PC-3 (cell line): ENCODE measurements around the gene SEZ6L2. TPM values are rescaled to one million over a fixed set of nuclear protein-coding genes. Genes with fewer than 3 reads are reported as not detected.
"Not testable (repeated sequence)": the region's sequence is repeated elsewhere in the genome, so short reads cannot be mapped to it uniquely, and the experiment has no call there.

ENCODE experiments used
- ATAC-seq: fragments of 200-7000 bp; cut with Tn5 transposase; 2 replicates; pipeline ENCODE4 v1.9.1; 2020; ENCODE audit warnings: mild to moderate bottlenecking, moderate library complexity
- BruUV-seq: library from RNA; stranded (reverse); fragments of 400-500 nt; replicated peaks from 2 replicates; lab custom pipeline; 2021; lab: Mats Ljungman, UMichigan
- CTCF ChIA-PET: fragments of 300-600 bp; sonication (Branson Sonifier 250); formaldehyde crosslinking; loops from one replicate; lab custom pipeline; 2022; ENCODE audit warnings: antibody characterized with exemption; lab: Charles Lee
- POLR2A ChIA-PET: fragments of 300-600 bp; sonication (Branson Sonifier 250); formaldehyde crosslinking; loops from one replicate; lab custom pipeline; 2022; ENCODE audit warnings: antibody characterized with exemption; ENCODE audit not compliant: unreplicated experiment; lab: Charles Lee
- DNase-seq: peaks from one replicate; pipeline ENCODE4 v3.0.0-alpha.2; 2015
- H2AFZ ChIP-seq: fragments of 300-600 bp; sonication (generic); 2 replicates; pipeline ENCODE4 v1.6.0; 2016; ENCODE audit warnings: antibody characterized with exemption, low read length
- H3F3A ChIP-seq: fragments of 300-600 bp; sonication (generic); one replicate; pipeline ENCODE4 v1.6.0; 2017; ENCODE audit warnings: antibody characterized with exemption, low read length, control low read depth, mild to moderate bottlenecking; ENCODE audit not compliant: unreplicated experiment
- H3K27ac ChIP-seq: fragments of 300-600 bp; sonication (generic); 2 replicates; pipeline ENCODE4 v1.5.1; 2016; ENCODE audit warnings: mild to moderate bottlenecking, low read length
- H3K27me3 ChIP-seq: fragments of 300-600 bp; sonication (generic); 2 replicates; pipeline ENCODE4 v1.6.1; 2016; ENCODE audit warnings: low read length, mixed read lengths
- H3K36me3 ChIP-seq: fragments of 300-600 bp; sonication (generic); 2 replicates; pipeline ENCODE4 v1.6.1; 2016; ENCODE audit warnings: low read depth, mixed run types, low read length, mixed read lengths
- H3K4me1 ChIP-seq: fragments of 300-600 bp; sonication (generic); 2 replicates; pipeline ENCODE4 v1.5.1; 2016; ENCODE audit warnings: low read length; ENCODE audit not compliant: insufficient read depth
- H3K4me2 ChIP-seq: fragments of 300-600 bp; sonication (generic); 2 replicates; pipeline ENCODE4 v1.6.0; 2016; ENCODE audit warnings: low read length
- H3K4me3 ChIP-seq: fragments of 300-600 bp; sonication (generic); 2 replicates; pipeline ENCODE4 v1.5.1; 2016; ENCODE audit warnings: mild to moderate bottlenecking, low read length, mixed read lengths
- H3K79me2 ChIP-seq: fragments of 300-600 bp; sonication (generic); 2 replicates; pipeline ENCODE4 v1.6.1; 2017; ENCODE audit warnings: low read length, mixed read lengths
- H3K9ac ChIP-seq: fragments of 300-600 bp; sonication (generic); 2 replicates; pipeline ENCODE4 v1.6.0; 2016; ENCODE audit warnings: mild to moderate bottlenecking, low read length
- H3K9me2 ChIP-seq: fragments of 300-600 bp; sonication (generic); replicated peaks from 2 replicates; pipeline ENCODE4 v1.6.1; 2016; ENCODE audit warnings: mixed run types, low read length, mixed read lengths
- H3K9me3 ChIP-seq: fragments of 300-600 bp; sonication (generic); 2 replicates; pipeline ENCODE4 v1.6.1; 2016; ENCODE audit warnings: low read length, mixed read lengths
- H4K20me1 ChIP-seq: fragments of 300-600 bp; sonication (generic); 2 replicates; pipeline ENCODE4 v1.6.1; 2016; ENCODE audit warnings: low read length, mixed read lengths
- CTCF ChIP-seq: fragments of 300-600 bp; sonication (generic); conservative IDR thresholded peaks from 2 replicates; pipeline ENCODE4 v1.5.1; 2017; ENCODE audit warnings: antibody characterized with exemption, low read depth, mild to moderate bottlenecking, low read length
- EZH2 ChIP-seq: fragments of 300-600 bp; sonication (generic); IDR thresholded peaks from one replicate; pipeline ENCODE4 v1.6.1; 2017; ENCODE audit warnings: antibody characterized with exemption, mild to moderate bottlenecking, low read length; ENCODE audit not compliant: unreplicated experiment
- EZH2phosphoT487 ChIP-seq: fragments of 300-600 bp; sonication (generic); IDR thresholded peaks from 2 replicates; pipeline ENCODE4 v1.6.1; 2018; ENCODE audit warnings: mild to moderate bottlenecking, antibody characterized with exemption, low read length, borderline replicate concordance
- intact Hi-C: fragments of 100-400 bp; cut with micrococcal nuclease; formaldehyde crosslinking; loops from 2 replicates; pipeline ENCODE4 v1.9.0; 2023
- total RNA-seq: library from RNA; depleted of rRNA; stranded (reverse); fragments of >200 nt; gene quantifications from 2 replicates; pipeline ENCODE4 v1.2.3, GENCODE V29; 2014

The SEZ6L2 gene
- total RNA-seq, 1 experiment from 2014 or later, result 25.3 TPM

- Histone ChIP-seq H3K79me2 (no peaks in the 10 kb centered on the region), H3K9me2 (no peaks in the 10 kb centered on the region), H4K20me1 (no peaks in the 10 kb centered on the region), H3F3A (no peaks in the 10 kb centered on the region), H3K27me3 (no peaks in the 10 kb centered on the region), H3K27ac (no peak overlapping the region), H2AFZ (no peak overlapping the region), H3K9me3 (no peaks in the 10 kb centered on the region), H3K4me1 (0 out of 2 replicates have a peak, but pooled peaks cover under 1% of the 10 kb centered on the region), H3K9ac (no peak overlapping the region), H3K36me3 (no peaks in the 10 kb centered on the region), H3K4me2 (no peak overlapping the region), H3K4me3 (no peak overlapping the region)
- no peak for TF ChIP-seq EZH2phosphoT487
- TF ChIP-seq EZH2, result no peak
- no peak for TF ChIP-seq CTCF
- intact Hi-C loops, result no loop called here
- DNase-seq (no peak), ATAC-seq (no peak)
- CTCF ChIA-PET, result no interaction called here
- BruUV-seq, result no TSS peak
- POLR2A ChIA-PET, result no interaction called here
Observed at GRCh38 chr16:29893553-29893952, 5.8 kb downstream of the SEZ6L2 start.

GRCh38 chr16:29892458-29892813, 6.9 kb downstream of the SEZ6L2 start:
- Histone ChIP-seq H3K9me2 (no peaks in the 10 kb centered on the region), H3K9me3 (no peaks in the 10 kb centered on the region), H3K27ac (no peak overlapping the region), H3K27me3 (no peaks in the 10 kb centered on the region), H4K20me1 (no peaks in the 10 kb centered on the region), H3K36me3 (no peaks in the 10 kb centered on the region), H3K4me3 (no peak overlapping the region), H3K4me2 (no peak overlapping the region), H2AFZ (no peak overlapping the region), H3F3A (no peaks in the 10 kb centered on the region), H3K4me1 (no peaks in the 10 kb centered on the region), H3K79me2 (no peaks in the 10 kb centered on the region), H3K9ac (no peak overlapping the region)
- ATAC-seq (no peak), DNase-seq (no peak)
- TF ChIP-seq CTCF (no peak), EZH2phosphoT487 (no peak), EZH2 (no peak)
- POLR2A ChIA-PET, result no interaction called here
- CTCF ChIA-PET, result no interaction called here
- no TSS peak for BruUV-seq
- intact Hi-C loops, result no loop called here

GRCh38 chr16:29891525-29892457, 7.6 kb downstream of the SEZ6L2 start:
- ATAC-seq (no peak), DNase-seq (no peak)
- no peak overlapping the region for H3K4me2 ChIP-seq
- intact Hi-C loops, result no loop called here
- H2AFZ ChIP-seq, result no peak overlapping the region
- TF ChIP-seq EZH2 (no peak), EZH2phosphoT487 (no peak), CTCF (no peak)
- no peak overlapping the region for H3K27ac ChIP-seq
- H3K9ac ChIP-seq, result no peak overlapping the region
- POLR2A ChIA-PET, result no interaction called here
- H3K9me2 ChIP-seq, result no peaks in the 10 kb centered on the region
- no peaks in the 10 kb centered on the region for H3K27me3 ChIP-seq
- no peaks in the 10 kb centered on the region for H3K79me2 ChIP-seq
- no TSS peak for BruUV-seq
- CTCF ChIA-PET, result no interaction called here
- H3K4me3 ChIP-seq, result no peak overlapping the region
- H3K9me3 ChIP-seq, result no peaks in the 10 kb centered on the region
- H4K20me1 ChIP-seq, result no peaks in the 10 kb centered on the region
- H3K4me1 ChIP-seq, result no peaks in the 10 kb centered on the region
- H3K36me3 ChIP-seq, result no peaks in the 10 kb centered on the region
- H3F3A ChIP-seq, result no peaks in the 10 kb centered on the region

- DNase-seq, ATAC-seq, H3K27ac ChIP-seq, H3K4me2 ChIP-seq, H3K36me3 ChIP-seq, H3K79me2 ChIP-seq, H3K4me3 ChIP-seq, H3K4me1 ChIP-seq, H3F3A ChIP-seq, POLR2A ChIA-PET, H3K27me3 ChIP-seq, H3K9me2 ChIP-seq, intact Hi-C loops, BruUV-seq, H3K9me3 ChIP-seq, H3K9ac ChIP-seq, CTCF ChIA-PET, H4K20me1 ChIP-seq, H2AFZ ChIP-seq: not testable (repeated sequence)
Observed at GRCh38 chr16:29889372-29889771, 10.0 kb downstream of the SEZ6L2 start.
